GM19328 (cell line): ENCODE data around the gene DPP4.

ENCODE experiments used
- ATAC-seq: cut with Tn5 transposase; IDR thresholded peaks from one replicate; pipeline ENCODE4 v1.9.1; 2021; ENCODE audit warnings: mild to moderate bottlenecking, moderate library complexity; ENCODE audit not compliant: unreplicated experiment

Gene DPP4

DNA sequence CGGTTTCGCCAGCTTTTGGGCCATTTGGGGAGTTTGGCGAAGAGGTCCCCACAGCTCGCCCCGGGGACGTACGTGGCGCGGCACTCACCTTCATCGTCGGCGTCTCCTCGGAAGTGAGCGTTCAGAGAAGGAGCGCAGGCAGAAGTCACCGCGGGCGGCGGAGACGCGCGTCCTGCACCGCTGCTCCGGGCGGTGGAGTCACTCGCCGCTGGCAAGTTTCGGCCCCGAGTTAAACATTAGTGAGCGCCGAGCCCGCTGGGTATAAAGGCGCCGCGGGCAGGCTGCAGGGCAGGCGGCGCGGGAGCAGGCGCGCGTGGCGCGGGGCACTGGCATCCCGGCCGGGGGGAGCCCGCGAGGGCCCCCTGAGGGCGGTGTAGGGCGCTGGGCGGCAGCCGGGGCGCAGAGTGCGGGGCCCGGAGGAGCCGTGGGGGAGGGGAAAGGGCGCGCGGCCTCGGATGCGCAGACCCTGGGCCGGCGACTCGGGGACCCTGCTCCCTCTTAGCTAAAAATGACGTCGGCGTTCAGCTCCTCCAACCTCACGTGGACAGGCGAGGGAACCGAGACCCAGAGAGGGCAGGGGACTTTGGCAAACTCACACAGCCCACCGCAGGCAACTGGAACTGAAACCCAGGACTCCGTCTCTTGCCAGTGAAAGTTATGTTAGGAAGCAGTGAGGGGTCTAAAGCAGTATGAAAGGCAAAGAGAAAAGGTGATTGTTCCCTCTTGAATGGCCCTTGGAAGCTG, at the start of gene DPP4:
Gene DPP4 (minus strand): TSS at position 328 of the 744 bp plus-strand sequence. CDS start 234 bp downstream, at position 94.
- peak; percentile 86 for ATAC-seq

DNA sequence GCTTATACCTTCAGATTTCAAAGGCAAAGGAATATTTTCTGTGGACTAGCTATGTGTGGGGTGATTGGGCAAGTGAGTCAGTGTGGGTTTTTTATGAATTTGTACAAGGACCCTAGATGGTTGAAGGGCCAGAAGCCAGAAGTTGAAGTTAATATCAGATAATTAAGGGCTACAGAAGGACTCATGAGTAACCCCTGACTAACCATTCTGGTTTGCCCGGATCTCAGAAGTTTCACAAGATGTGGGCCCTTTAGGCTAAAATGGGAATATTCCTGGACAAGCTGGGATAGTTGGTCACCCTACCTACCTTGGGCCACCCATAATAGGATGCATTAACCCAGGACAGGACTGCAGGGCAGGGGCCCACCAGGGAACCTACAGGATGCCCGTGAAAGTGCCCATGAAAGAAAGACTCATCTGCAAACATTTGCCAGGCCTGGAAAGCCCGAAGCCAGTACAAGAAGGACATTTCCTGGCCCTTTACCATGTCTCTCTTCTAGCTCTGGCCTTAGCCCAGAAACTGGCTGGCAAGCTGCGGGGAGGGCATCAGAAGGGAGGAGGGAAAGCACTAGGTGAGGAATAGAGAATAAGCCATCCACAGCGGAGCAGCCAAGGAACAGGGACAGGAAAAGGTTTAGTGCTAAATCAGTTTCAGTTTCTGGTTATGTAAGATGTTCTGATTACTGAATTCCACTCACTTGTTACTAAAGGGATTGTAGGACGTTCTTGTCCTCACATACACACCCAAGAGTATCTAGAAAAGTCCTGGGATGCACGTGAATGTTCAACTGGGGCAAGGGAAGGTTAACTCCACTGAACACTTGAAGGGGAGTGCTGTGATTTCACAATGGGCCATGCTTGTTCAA, 44.4 kb upstream of the DPP4 start:
- no peak for ATAC-seq

DNA sequence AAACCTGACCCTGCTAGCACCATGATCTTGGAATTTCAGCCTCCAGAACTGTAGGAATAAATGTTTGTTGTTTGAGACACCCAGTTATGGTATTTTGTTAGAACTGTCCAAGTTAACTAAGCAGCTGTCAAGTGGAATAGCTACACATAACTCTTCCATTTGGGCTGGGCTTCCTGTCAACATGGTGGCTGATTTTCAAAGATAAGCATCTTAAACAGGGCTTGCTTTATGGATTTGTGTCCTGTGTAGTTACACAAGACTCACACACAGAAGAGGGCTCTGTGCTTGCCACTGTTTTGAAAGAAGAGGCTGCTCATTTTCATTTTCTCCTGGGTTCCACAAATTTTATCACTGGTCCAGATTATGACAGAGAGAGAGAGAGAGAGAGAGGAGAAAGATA, 42.3 kb upstream of the DPP4 start:
- ATAC-seq: no peak

DNA sequence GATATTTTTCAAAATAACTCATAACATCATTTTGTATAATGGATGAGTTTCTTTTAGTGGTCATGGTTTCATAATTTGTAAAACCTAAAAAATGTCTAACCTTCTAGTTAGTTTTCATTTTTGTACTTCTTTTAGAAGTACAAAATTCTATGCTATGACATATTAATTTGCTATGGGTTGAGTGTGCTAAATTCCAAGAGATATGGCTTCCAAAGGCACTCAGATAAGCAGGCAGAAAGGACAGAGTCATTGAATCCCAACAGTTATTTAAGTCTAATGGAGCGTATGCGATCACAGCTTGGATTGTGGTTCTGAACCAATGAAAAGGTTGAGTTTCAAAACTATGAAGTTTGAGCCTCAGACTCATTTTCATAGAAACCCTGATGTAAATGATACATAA, 41.1 kb upstream of the DPP4 start:
- ATAC-seq: no peak

DNA sequence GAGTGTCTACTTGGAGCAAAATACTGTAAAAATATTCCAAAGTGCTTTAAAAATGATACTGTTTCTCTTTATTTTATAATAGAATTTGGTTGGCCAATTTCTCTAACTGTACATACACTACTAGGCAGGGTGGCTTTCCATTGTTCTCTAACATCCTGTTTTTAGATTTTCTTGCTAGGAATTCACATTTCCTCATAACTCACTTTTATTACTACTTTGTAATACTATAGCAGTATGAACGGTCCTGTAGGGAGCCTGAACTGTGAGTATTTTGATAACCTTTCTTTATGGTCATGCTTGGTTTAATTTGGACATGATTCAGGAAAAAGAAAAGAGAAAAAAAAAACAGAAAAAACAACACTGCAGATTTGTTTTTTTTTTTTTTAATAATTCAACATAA, 40.3 kb upstream of the DPP4 start:
- no peak for ATAC-seq

DNA sequence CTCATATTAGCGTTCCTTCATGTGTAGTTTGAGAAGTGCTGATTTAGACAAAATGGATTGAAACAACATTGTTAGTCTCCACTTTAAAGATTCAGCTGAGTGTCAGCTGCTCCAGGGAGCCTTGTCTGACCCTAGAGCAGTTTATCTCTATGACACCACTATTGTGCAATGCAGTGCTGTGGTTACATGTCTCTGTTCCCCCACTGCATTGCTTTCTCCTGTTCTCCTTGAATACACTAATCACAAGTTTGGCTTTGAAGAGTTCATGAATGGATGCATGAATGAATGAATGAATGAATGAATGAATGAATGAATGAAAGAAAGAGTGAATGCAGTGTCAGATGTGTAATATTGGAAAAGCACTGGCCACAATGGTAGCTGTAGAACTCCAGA, 39.8 kb upstream of the DPP4 start:
- no peak for ATAC-seq

DNA sequence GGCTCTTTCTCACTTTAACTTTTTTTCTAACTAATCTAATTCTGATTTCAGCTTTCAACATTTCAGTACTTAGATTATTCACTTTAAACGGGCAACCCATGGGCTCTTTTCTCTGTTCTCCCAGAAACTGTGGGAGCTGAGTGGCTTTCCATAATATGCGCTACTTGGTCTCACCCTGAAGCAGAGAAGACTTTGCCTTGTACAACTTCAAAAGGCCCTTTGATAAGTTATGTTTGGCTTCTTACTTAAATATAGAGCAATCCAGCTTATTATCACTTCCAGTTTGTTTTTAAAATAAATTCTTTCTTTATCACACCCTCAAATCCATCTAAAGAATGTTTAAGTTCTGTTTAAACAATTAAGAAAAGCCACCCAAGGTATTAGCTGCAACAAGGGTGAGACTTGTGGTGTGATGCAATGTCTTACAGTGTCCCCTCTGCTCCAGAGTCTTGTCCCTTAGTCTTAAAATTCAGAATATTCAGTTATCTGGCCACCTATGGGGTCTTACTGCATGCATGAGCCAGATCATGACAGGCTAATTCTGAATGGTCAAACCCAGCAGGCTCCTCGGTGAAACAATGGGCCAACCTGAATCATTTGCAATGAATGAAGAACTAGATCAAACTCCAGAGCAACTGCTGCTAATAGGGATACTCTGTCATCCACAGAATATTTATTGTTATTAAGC, 39.2 kb upstream of the DPP4 start:
- ATAC-seq: no peak

DNA sequence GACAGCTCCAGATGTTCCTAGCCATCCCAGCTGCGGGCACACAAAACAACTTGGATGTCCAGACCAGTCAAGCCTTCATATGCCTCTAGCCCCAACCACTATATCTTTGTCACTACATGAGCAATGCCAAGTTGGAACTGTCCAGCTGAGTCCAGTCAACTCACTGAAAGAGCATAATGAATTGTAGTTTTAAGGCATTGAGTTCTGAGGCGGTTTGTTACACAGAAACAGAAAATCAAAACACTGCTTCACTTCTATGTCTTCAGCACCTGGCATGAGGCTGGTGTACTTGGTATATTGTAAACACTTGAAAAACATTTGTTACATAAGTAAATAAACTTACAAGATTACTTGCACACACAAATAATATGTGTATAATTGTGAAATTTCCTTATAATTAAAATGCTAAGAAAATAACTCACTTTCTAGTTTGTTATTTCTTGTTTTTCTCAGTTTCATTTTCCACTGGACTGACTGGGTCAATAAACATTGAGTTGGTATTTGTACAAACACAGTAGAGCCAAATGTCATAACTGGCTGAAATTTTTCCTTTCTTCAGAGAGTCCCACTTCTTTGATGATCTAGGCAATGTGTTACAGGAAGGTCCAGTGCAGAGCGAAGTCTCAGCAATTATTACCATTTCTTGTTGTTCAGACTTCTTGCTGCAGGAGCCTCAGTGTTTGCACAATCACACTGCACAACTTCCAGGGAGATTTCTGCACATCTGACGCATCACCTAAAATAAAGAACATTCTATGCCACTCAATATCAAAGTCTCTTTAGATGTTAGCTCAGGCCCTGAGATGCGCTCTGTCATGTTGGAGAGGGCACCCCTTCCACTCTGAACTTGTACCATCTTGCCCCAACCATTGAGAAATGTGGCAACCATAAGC, 38.2 kb upstream of the DPP4 start:
- no peak for ATAC-seq

DNA sequence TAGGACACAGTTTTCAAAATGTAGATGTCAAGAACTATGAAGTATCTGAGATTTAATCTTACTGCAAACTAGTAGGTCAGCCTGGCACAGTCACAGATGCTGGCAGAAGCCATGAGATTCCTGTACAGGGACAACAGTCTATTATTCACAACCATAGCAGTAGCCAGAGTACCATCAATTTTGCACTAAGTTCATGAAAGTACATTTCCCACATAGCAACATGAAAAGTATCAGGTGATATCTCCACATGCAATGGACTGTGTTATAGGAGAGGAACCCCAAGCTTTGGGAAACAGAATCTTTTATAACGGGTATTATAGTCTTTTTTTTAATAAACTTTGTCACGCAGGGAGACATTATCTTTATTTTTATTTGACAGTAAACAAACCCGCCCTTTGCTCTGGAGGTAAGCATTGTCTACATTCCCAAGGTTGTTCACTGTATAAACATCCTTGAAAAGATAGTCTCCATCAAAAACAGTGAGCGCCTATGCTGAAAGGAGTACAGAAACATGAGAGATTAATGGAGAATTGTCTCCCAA, 33.4 kb upstream of the DPP4 start:
- ATAC-seq: no peak

DNA sequence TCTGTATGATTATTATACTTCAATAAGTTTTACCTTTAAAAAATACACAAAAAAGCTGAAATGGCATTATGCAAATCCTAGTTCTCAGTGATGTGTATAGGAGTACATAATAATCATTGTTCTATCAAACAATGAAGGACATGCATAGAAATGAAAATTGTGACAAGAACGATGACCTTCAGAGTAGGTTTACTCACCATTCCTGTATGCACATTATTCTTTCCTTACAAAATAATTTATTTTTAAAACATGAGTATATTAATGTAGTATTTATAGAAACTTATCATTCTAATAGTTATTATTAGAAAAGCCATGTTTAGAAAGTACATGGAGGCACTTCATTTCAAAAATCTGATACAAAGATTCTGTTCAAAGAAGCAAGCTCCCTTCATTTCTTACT, 32.7 kb upstream of the DPP4 start:
- no peak for ATAC-seq

DNA sequence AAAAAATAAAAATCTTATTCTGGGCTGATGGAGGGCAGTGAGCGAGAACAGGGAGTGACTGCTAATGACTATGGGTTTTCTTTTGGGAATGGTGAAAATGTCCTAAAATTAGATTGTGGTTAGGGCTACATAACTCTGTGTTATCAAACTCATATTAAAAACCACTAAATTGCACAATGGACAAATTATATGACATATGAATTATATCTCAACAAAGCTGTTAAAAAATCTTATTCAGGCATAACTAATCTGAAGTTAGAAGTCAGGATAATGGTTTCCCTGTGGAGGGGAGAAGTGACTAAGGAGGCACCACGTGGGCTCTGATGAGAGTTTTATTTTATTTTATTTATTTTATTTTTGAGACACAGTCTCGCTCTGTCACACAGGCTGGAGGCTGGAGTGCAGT, 32.1 kb upstream of the DPP4 start:
- no peak for ATAC-seq

DNA sequence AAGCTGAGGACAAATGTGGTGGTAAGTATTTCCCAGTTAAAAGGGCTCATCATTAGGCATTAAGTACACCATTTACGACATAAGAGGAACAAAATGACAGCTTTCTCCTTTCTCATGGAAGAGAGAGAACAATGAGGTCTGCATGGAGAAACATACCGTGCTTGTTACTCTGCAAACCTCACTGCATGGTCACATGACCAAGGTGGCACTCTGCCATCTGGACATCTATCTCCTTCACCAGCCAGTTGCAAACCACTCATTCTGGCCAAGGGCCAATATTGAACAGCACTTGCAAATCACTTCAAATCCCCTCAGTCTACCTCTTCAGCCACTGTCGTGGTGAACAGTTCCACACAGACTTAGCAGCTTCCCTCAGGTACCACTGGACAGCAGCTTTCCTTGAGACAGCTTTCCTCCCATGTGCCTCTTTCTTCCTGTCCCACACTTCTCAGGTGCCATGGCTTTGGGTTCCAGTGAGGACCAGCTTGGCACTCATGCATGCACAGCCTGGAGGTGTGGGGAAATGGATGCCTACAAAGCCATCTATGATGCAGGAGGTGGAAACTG, 29.5 kb upstream of the DPP4 start:
- no peak for ATAC-seq

DNA sequence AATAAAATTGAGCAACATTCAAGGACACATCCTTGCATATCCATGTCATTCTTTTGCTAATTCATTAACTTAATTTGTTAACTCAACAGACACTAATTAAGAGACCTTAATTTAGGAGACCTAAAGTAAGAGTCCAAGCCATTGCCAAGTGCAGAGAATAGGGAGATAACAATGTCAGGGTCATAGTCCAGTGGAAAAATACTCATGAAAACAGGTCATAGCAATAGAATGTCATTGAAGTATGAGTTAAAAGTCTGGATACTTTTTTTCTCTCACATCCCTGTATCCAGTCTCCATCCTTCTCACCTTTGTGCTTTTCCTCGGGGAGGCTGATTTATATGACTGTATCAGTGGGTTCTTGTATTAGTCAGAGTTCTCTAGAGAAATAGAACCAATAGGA, 26.6 kb upstream of the DPP4 start:
- ATAC-seq: no peak

DNA sequence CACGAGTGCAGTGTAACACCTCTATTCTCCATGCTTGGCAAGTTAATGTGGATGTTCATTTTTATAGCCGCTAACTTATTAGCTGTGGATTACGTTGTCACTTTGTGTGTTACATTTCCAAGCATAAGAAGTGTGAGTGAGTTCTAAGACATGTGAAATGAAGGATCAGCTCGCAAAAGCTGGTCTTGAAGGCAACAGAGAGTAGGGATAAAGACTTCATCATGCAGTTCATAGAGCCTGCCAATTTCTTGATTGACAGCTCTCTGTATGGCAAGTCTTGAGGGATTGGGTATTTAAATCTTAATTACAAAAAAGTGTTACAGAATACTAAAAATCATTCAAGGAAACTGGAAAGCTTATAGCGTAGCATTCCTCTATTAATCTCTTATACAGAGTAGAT, 25.8 kb upstream of the DPP4 start:
- ATAC-seq: no peak

DNA sequence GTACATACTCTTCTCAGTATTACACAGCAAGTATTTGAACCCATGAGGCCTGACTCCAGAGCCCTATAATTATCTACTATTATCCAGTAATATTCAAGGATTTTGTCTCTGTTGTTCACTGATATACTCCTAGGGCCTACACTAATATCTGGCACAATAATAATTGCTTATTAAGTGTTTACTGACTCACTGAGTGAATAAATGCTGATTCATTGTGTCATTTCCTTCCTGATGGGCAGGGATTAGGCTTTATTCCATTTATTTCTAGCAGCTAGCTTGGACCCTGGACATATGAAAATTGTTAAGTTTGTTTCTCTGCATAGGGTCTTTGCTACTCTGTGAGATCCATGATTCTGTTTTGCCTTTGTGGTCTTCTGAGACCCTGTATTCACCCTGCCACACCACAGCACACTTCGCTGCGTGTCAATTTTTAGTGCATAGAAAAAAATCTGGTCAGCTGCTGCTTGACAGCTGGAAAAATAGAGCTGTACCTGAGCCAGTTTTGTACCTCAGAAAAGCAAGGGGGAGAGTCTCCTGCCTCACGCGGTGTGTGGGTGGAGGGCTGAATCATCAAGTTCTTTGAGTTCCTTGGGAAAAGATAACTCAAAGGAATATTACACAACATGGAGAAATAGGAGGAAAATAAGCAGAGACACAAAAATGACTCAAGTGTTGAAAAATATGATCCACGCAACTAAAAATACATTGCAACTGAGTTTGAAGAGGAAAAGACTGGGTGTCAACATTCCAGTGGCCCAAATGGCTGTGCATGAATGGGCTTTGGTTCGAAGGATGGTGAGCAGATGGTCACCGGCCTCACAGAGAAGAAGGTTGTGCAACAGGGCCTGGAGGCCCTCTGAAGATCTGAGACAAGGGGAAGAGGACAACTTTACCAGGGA, 18.9 kb upstream of the DPP4 start:
- no peak for ATAC-seq

DNA sequence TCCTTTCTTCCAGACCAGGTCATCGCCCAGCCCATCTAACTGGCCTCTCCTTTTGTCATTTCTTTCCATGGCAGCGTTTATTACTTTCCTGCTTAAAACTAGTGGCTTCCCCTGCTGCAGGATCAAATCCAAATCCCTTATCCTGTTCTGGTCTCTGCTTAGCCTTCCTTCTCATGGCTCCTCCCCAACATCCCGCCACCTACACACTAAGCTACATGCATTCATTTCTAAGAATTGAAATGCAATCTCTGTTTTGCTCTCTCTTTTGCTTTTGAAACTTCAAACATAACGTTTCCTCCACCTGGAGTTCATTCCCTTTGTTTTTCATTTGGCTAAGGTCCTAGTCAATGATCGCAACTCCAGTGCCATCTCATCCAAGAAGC, 18.0 kb upstream of the DPP4 start:
- ATAC-seq: no peak

DNA sequence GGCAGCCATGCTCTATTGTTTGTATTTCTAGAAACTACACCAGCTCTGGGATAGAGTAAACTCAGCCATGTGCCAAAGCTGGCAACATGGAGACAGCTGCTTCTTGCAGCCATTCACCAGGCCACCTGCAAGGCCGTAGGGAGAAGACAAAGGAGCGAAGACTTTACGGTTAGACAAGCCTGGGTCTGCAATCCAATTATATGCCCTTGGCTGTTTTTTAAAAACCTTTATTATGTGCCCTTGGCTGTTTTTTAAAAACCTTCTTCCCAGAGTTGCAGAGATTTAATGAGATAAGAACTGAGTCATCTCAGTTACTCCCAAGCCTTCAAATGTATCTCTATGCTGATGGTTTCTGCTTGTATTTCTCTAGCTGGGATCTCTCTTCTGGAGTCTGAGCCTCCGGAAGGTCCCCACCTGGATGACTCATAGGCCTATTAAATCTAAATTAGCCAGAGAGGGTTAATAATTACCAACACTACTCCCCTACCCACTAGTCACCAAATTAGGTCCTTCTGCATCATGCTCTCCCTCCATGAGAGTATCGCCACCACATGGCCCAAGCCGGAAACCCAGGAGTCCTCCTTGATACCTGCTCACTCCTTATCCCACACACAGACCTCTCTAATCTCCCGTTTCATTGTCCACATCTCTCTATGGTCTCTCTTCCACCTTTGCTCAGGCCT, 17.5 kb upstream of the DPP4 start:
- ATAC-seq: no peak

DNA sequence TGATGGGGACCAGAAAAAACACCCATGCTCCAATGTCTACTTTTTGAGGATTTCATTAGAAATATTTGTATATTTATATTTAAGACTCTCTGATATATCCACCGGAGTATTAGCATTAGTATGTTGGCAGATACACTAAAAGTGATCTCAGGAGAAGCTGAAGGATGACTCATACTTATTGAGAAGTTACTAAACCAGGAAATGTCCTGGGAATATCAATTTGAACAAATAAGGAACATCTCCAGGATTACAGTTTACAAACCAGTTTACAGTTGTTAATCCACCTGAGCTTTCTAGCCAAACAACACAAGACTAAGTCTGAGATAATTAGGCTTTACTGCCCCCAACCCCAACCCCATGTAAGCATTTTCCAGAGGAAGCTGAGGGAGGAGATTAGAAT, 16.1 kb upstream of the DPP4 start:
- ATAC-seq: no peak

DNA sequence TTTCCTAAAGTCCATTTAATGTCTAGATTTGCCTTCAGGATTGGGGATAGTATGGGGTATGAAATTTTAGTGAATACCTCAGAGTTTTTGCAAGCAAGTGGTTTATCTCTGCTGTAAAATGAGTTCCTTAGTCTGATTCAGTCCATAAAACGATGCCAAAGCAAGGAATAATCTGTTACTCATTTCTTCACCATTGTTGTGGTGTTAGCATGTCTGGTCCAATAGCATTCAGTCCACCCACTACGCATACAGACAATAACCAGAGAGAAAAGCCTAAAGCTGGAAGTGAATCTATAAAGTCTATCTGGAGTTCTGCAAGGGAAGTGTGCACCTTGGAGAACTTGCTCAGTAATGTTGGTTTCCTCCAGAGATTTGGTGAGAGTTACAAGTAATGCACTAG, 12.9 kb upstream of the DPP4 start:
- ATAC-seq: no peak
